CD14-positive monocyte (primary cell): ENCODE data around the gene C2orf76. TPM values are rescaled to one million over a fixed set of nuclear protein-coding genes. Genes with fewer than 3 reads are reported as not detected.

Source experiments
- DNase-seq, 3 donors: peaks; one replicate each; pipeline ENCODE4 v3.0.0-alpha.2; 2011 to 2022
- H2AFZ ChIP-seq: 2 replicates; pipeline ENCODE4 v1.6.0; 2012; ENCODE audit warnings: mild to moderate bottlenecking, low read depth, low read length, inconsistent platforms; ENCODE audit not compliant: insufficient read depth, poor library complexity, severe bottlenecking
- H3K27ac ChIP-seq, 2 donors: 1 replicate in 1 of 2; 2 replicates in 1 of 2; pipeline ENCODE4 v1.5.1; 2012 to 2013; ENCODE audit warnings: low read length in 2 of 2, control low read depth in 1 of 2, inconsistent platforms in 1 of 2, low read depth in 1 of 2, mild to moderate bottlenecking in 1 of 2
- H3K27me3 ChIP-seq, 2 donors: one replicate each; pipeline versions ENCODE4 v1.6.0 to v1.6.1; 2011 to 2013; ENCODE audit warnings: low read length in 2 of 2; ENCODE audit not compliant: control insufficient read depth in 2 of 2, insufficient read depth in 2 of 2
- H3K36me3 ChIP-seq, 2 donors: replicated peaks in 1 of 2; 1 replicate in 1 of 2; 2 replicates in 1 of 2; pipeline versions ENCODE4 v1.5.1 to v1.6.1; 2012 to 2013; ENCODE audit warnings: low read length in 2 of 2, control low read depth in 1 of 2, inconsistent platforms in 1 of 2, mild to moderate bottlenecking in 1 of 2; ENCODE audit not compliant: insufficient read depth in 2 of 2, control insufficient read depth in 1 of 2
- H3K4me1 ChIP-seq, 2 donors: 1 replicate in 1 of 2; 2 replicates in 1 of 2; pipeline versions ENCODE4 v1.5.1 to v1.6.1; 2012 to 2013; ENCODE audit warnings: low read length in 2 of 2, control low read depth in 1 of 2, inconsistent platforms in 1 of 2, mild to moderate bottlenecking in 1 of 2, moderate library complexity in 1 of 2; ENCODE audit not compliant: insufficient read depth in 2 of 2, control insufficient read depth in 1 of 2
- H3K4me2 ChIP-seq: replicated peaks from 2 replicates; pipeline ENCODE3; 2012; ENCODE audit warnings: low read length, moderate library complexity, mild to moderate bottlenecking; ENCODE audit not compliant: poor library complexity, severe bottlenecking; ENCODE audit errors: extremely low read depth
- H3K4me3 ChIP-seq, 3 experiments: fragments of 200-600 bp in 1 of 3; sonication (generic) in 1 of 3; replicated peaks in 1 of 3; 1 replicate in 2 of 3; 2 replicates in 1 of 3; pipeline ENCODE4 v1.5.1; 2011 to 2013; ENCODE audit warnings: low read length in 3 of 3, mild to moderate bottlenecking in 3 of 3, control low read depth in 2 of 3, low read depth in 2 of 3, inconsistent platforms in 1 of 3, moderate library complexity in 1 of 3
- H3K79me2 ChIP-seq: 2 replicates; pipeline ENCODE4 v1.6.0; 2012; ENCODE audit warnings: mild to moderate bottlenecking, control low read depth, inconsistent platforms, low read length, moderate library complexity; ENCODE audit not compliant: insufficient read depth
- H3K9ac ChIP-seq: 2 replicates; pipeline ENCODE4 v1.6.0; 2017; ENCODE audit warnings: low read length, mild to moderate bottlenecking; ENCODE audit not compliant: insufficient read depth, poor library complexity, severe bottlenecking
- H3K9me3 ChIP-seq, 2 donors: replicated peaks in 1 of 2; 1 replicate in 1 of 2; 2 replicates in 1 of 2; pipeline versions ENCODE4 v1.5.1 to v1.6.1; 2012 to 2013; ENCODE audit warnings: low read length in 2 of 2, control low read depth in 1 of 2; ENCODE audit not compliant: control insufficient read depth in 1 of 2, insufficient read depth in 1 of 2
- H4K20me1 ChIP-seq: 2 replicates; pipeline ENCODE4 v1.6.0; 2012; ENCODE audit warnings: mild to moderate bottlenecking, low read length, control low read depth, moderate library complexity; ENCODE audit not compliant: insufficient read depth
- H3K27ac Mint-ChIP-seq, 7 donors: one replicate each; pipeline ENCODE4 v1.8.0; 2020; ENCODE audit warnings: mild to moderate bottlenecking in 7 of 7, mixed read lengths in 7 of 7, moderate library complexity in 6 of 7, inconsistent platforms in 2 of 7
- H3K27me3 Mint-ChIP-seq, 3 donors: one replicate each; pipeline ENCODE4 v1.8.0; 2021 to 2022; ENCODE audit warnings: low read depth in 3 of 3, mild to moderate bottlenecking in 3 of 3, mixed read lengths in 3 of 3, moderate library complexity in 3 of 3, inconsistent platforms in 1 of 3
- H3K36me3 Mint-ChIP-seq, 2 donors: one replicate each; pipeline ENCODE4 v1.8.0; 2020; ENCODE audit warnings: mixed read lengths in 2 of 2, inconsistent platforms in 1 of 2, mild to moderate bottlenecking in 1 of 2
- H3K4me1 Mint-ChIP-seq: one replicate; pipeline ENCODE4 v1.8.0; 2020; ENCODE audit warnings: mild to moderate bottlenecking, mixed read lengths
- H3K4me3 Mint-ChIP-seq, 2 donors: one replicate each; pipeline ENCODE4 v1.8.0; 2020; ENCODE audit warnings: mild to moderate bottlenecking in 2 of 2, mixed read lengths in 2 of 2, moderate library complexity in 1 of 2
- H3K9me3 Mint-ChIP-seq, 7 donors: one replicate each; pipeline ENCODE4 v1.8.0; 2020 to 2022; ENCODE audit warnings: mixed read lengths in 7 of 7, mild to moderate bottlenecking in 6 of 7, moderate library complexity in 6 of 7, inconsistent platforms in 2 of 7
- CTCF ChIP-seq: fragments of 200-600 bp; IDR thresholded peaks from one replicate; pipeline ENCODE4 v1.8.0; 2022; ENCODE audit warnings: antibody characterized with exemption, mild to moderate bottlenecking
- WGBS: methylation state at CpG from one replicate; pipeline ENCODE4 v1.1.5; 2013; ENCODE audit warnings: missing lambda C conversion rate; ENCODE audit not compliant: insufficient coverage; 5-methylcytosine and 5-hydroxymethylcytosine counted together
- intact Hi-C, 2 donors: fragments of 100-400 bp; cut with micrococcal nuclease; formaldehyde crosslinking; loops; one replicate each; pipeline versions ENCODE4 v1.15.0 to v1.15.1; 2023
- polyA plus RNA-seq, 3 donors: library from polyadenylated mRNA; depleted of rRNA in 1 of 3; unstranded in 2 of 3; stranded (reverse) in 1 of 3; fragments of 300-500 nt in 2 of 3; fragments of >200 nt in 1 of 3; fragmentation: Illumina TruSeq in 2 of 3; gene quantifications; 1 replicate in 2 of 3; 2 replicates in 1 of 3; pipeline ENCODE4 v1.2.3, GENCODE V29; 2012 to 2021

Gene C2orf76
- polyA plus RNA-seq, 3 donors, result 9.7 to 32.5 (median 31.0) TPM

DNA sequence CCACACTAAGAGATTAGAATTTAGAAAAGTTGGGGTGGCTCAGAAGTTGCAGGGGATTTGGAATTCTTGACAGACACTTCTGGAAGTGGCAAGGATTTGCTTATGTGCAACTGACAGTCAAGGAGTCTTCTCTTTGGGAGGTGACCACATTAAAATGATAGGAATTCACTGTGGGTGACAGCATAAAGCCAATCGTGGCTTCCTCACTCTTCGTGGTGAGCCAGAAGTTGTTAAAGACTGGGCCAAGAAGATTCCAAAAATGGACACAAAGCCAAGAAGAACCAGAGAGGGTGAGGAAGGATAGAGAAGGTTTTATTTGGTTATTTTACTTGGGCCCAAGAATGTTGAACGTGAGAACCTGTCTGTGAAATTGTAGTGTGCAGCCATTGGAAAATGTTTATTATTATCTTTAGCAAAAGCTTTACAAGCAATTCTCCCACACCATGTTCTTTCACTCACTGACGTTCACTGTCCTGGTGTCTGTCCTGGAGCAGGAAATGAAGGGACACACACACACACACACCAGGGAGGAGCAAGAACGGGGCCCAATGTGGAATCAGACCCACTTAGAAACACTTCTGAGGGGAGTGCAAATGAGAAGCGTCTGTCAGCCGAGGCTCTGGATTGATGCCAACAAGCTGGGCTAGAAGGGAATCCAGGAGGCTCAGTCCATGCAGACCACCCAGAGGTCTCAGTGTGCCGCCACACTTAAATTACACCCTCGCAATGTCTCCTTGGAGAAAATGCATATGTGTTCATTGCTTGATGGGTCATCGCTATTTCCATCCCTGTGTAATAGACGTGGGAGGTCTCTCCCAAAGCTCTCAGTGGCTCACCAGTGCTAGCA is 105.8 kb downstream of the C2orf76 start:
- no peak overlapping the region for H3K9ac ChIP-seq
- Mint-ChIP-seq H3K27me3 (no peaks in the 10 kb centered on the region), H3K9me3 (no peaks in the 10 kb centered on the region), H3K27ac (no peak overlapping the region), H3K4me3 (no peak overlapping the region), H3K36me3 (peaks cover 20 to 26% of the 10 kb centered on the region in 2 donors), H3K4me1 (peaks cover 22% of the 10 kb centered on the region)
- H2AFZ ChIP-seq, result no peak overlapping the region
- no peak for DNase-seq
- H3K9me3 ChIP-seq, result no peaks in the 10 kb centered on the region
- H3K4me2 ChIP-seq, result no peak overlapping the region
- H3K4me3 ChIP-seq, result no peak overlapping the region
- H3K4me1 ChIP-seq, result peaks cover 20 to 24% of the 10 kb centered on the region in 2 donors
- no peak for TF ChIP-seq CTCF
- intact Hi-C loops, result no loop called here
- no peaks in the 10 kb centered on the region for H4K20me1 ChIP-seq
- no peaks in the 10 kb centered on the region for H3K27me3 ChIP-seq
- no peaks in the 10 kb centered on the region for H3K79me2 ChIP-seq
- H3K36me3 ChIP-seq, result peaks cover 8 to 28% of the 10 kb centered on the region in 2 donors
- WGBS, result 79% methylated on average over 7 of the region's 11 CpGs
- H3K27ac ChIP-seq, result no peak overlapping the region

GRCh38 chr2:119259296-119259860 is 107.3 kb downstream of the C2orf76 start:
- no peaks in the 10 kb centered on the region for H3K9me3 Mint-ChIP-seq
- Histone ChIP-seq H3K4me3 (no peak overlapping the region), H3K9ac (no peak overlapping the region), H3K4me2 (no peak overlapping the region), H3K9me3 (no peaks in the 10 kb centered on the region), H3K4me1 (peaks cover 15 to 16% of the 10 kb centered on the region in 2 donors), H3K27me3 (no peaks in the 10 kb centered on the region), H3K36me3 (peaks cover 17 to 40% of the 10 kb centered on the region in 2 donors), H3K27ac (no peak overlapping the region), H2AFZ (no peak overlapping the region), H4K20me1 (no peaks in the 10 kb centered on the region), H3K79me2 (no peaks in the 10 kb centered on the region)
- TF ChIP-seq CTCF, result no peak
- WGBS, result 96% methylated on average over 2 of the region's 5 CpGs
- no peak overlapping the region for H3K4me3 Mint-ChIP-seq
- H3K36me3 Mint-ChIP-seq, result peaks cover 31 to 36% of the 10 kb centered on the region in 2 donors
- H3K27me3 Mint-ChIP-seq, result peaks cover 0 to 1% (median 0%) of the 10 kb centered on the region in 3 donors
- peaks cover 17% of the 10 kb centered on the region for H3K4me1 Mint-ChIP-seq
- intact Hi-C loops, result no loop called here
- no peak overlapping the region for H3K27ac Mint-ChIP-seq
- DNase-seq, result no peak
